Mesothelial cell of epicardium (in vitro differentiated cells): ENCODE measurements around the gene AK9. TPM values are rescaled to one million over a fixed set of nuclear protein-coding genes. Genes with fewer than 3 reads are reported as not detected.

Source experiments
- DNase-seq, 2 experiments: peaks; one replicate each; pipeline ENCODE4 v3.0.0; 2021; ENCODE audit warnings: low spot score in 2 of 2; ENCODE audit not compliant: unreplicated experiment in 2 of 2
- H3K27ac Mint-ChIP-seq: 2 replicates; pipeline ENCODE4 v1.8.0; 2021; ENCODE audit warnings: mixed read lengths
- H3K27me3 Mint-ChIP-seq: 2 replicates; pipeline ENCODE4 v1.8.0; 2021; ENCODE audit warnings: low read depth, mixed read lengths
- H3K36me3 Mint-ChIP-seq: 2 replicates; pipeline ENCODE4 v1.8.0; 2021; ENCODE audit warnings: mixed read lengths
- H3K4me1 Mint-ChIP-seq: 2 replicates; pipeline ENCODE4 v1.8.0; 2021; ENCODE audit warnings: mixed read lengths
- H3K4me3 Mint-ChIP-seq: 2 replicates; pipeline ENCODE4 v1.8.0; 2021; ENCODE audit warnings: mild to moderate bottlenecking, moderate library complexity, mixed read lengths
- H3K9me3 Mint-ChIP-seq: 2 replicates; pipeline ENCODE4 v1.8.0; 2021; ENCODE audit warnings: mixed read lengths
- total RNA-seq: library from RNA; stranded (reverse); gene quantifications from 3 replicates; pipeline ENCODE4 v1.2.1, GENCODE V29; 2021
- TF ChIP-seq, protein P1 (sequence below): fragments of 200-600 bp; sonication (generic); IDR thresholded peaks from one replicate; pipeline ENCODE4 v1.5.0; 2021; ENCODE audit warnings: antibody characterized with exemption; ENCODE audit not compliant: unreplicated experiment

AK9 gene
- total RNA-seq, 1 donor from 2014 or later, result 6.7 TPM

DNA sequence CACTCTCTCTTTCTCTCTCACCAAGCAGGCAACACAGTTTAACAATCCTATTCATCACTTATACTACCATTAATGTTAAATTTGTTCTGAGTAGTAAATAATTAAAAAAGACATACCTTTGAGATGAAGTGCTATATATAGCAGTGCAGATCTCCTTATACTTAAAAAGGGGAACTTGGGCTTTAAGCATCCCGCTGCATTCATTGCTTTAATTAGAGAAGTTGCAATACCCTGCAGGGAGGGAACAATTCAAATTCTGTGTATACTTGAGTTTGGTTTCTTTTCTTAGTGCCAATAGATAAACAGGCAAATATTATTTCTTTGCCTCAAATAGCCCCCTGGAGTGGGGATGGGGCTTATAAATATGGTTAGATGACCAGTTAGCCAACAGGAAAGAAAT lies 197.1 kb downstream of the AK9 start:
- Mint-ChIP-seq H3K36me3 (no peaks in the 10 kb centered on the region), H3K4me1 (peaks cover 26% of the 10 kb centered on the region), H3K27ac (no peak overlapping the region), H3K4me3 (no peak overlapping the region), H3K9me3 (no peaks in the 10 kb centered on the region), H3K27me3 (no peaks in the 10 kb centered on the region)
- TF ChIP-seq, protein P1, sequence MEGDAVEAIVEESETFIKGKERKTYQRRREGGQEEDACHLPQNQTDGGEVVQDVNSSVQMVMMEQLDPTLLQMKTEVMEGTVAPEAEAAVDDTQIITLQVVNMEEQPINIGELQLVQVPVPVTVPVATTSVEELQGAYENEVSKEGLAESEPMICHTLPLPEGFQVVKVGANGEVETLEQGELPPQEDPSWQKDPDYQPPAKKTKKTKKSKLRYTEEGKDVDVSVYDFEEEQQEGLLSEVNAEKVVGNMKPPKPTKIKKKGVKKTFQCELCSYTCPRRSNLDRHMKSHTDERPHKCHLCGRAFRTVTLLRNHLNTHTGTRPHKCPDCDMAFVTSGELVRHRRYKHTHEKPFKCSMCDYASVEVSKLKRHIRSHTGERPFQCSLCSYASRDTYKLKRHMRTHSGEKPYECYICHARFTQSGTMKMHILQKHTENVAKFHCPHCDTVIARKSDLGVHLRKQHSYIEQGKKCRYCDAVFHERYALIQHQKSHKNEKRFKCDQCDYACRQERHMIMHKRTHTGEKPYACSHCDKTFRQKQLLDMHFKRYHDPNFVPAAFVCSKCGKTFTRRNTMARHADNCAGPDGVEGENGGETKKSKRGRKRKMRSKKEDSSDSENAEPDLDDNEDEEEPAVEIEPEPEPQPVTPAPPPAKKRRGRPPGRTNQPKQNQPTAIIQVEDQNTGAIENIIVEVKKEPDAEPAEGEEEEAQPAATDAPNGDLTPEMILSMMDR, result no peak
- DNase-seq, result no peak

- no peak for DNase-seq
- Mint-ChIP-seq H3K36me3 (no peaks in the 10 kb centered on the region), H3K27me3 (peaks cover 4% of the 10 kb centered on the region), H3K9me3 (no peaks in the 10 kb centered on the region), H3K4me1 (peaks cover 23% of the 10 kb centered on the region), H3K27ac (peak overlapping the region; percentile 3), H3K4me3 (no peak overlapping the region)
- TF ChIP-seq, protein P1, result no peak
Measured at GRCh38 chr6:109491207-109491938, 199.6 kb downstream of the AK9 start.

- H3K4me3 Mint-ChIP-seq, result no peak overlapping the region
- no peaks in the 10 kb centered on the region for H3K36me3 Mint-ChIP-seq
Measured at GRCh38 chr6:109490713-109491112, 200.3 kb downstream of the AK9 start.

GRCh38 chr6:109488001-109488400 lies 203.0 kb downstream of the AK9 start:
- no peak for DNase-seq
- H3K36me3 Mint-ChIP-seq, result no peaks in the 10 kb centered on the region

More at GRCh38 chr6:109490713-109491112, 200.3 kb downstream of the AK9 start:
- no peak overlapping the region for H3K27ac Mint-ChIP-seq
- peaks cover 4% of the 10 kb centered on the region for H3K27me3 Mint-ChIP-seq
- TF ChIP-seq, protein P1, result no peak
- no peak for DNase-seq
- H3K4me1 Mint-ChIP-seq, result peaks cover 17% of the 10 kb centered on the region
- H3K9me3 Mint-ChIP-seq, result no peaks in the 10 kb centered on the region

GRCh38 chr6:109486068-109486467 lies 204.9 kb downstream of the AK9 start:
- H3K4me1 Mint-ChIP-seq, result peaks cover 12% of the 10 kb centered on the region
- H3K4me3 Mint-ChIP-seq, result no peak overlapping the region
- no peak for DNase-seq
- H3K36me3 Mint-ChIP-seq, result peaks cover 4% of the 10 kb centered on the region
- H3K27ac Mint-ChIP-seq, result no peak overlapping the region
- H3K9me3 Mint-ChIP-seq, result no peaks in the 10 kb centered on the region
- H3K27me3 Mint-ChIP-seq, result peaks cover 4% of the 10 kb centered on the region
- TF ChIP-seq, protein P1, result no peak

More at GRCh38 chr6:109488001-109488400, 203.0 kb downstream of the AK9 start:
- Mint-ChIP-seq H3K9me3 (no peaks in the 10 kb centered on the region), H3K27ac (no peak overlapping the region), H3K27me3 (peaks cover 4% of the 10 kb centered on the region), H3K4me1 (peaks cover 7% of the 10 kb centered on the region), H3K4me3 (no peak overlapping the region)
- TF ChIP-seq, protein P1, result no peak
